Neural progenitor cell (in vitro differentiated cells): ENCODE data around the gene COL17A1. TPM values are rescaled to one million over a fixed set of nuclear protein-coding genes. Genes with fewer than 3 reads are reported as not detected.
A peak's percentile ranks its signal among the peaks of the same experiment; 100 is the strongest.

ENCODE experiments used
- DNase-seq: peaks from one replicate; pipeline ENCODE4 v3.0.0-alpha.2; 2016; ENCODE audit warnings: low spot score
- H2AFZ ChIP-seq: fragments of 200-600 bp; sonication (generic); replicated peaks from 2 replicates; pipeline ENCODE4 v1.6.1; 2016; ENCODE audit warnings: antibody characterized with exemption
- H3F3A ChIP-seq: fragments of 200-600 bp; sonication (generic); 2 replicates; pipeline ENCODE4 v1.6.1; 2016; ENCODE audit warnings: antibody characterized with exemption, low read depth
- H3K27ac ChIP-seq: fragments of 200-600 bp; sonication (generic); 2 replicates; pipeline ENCODE4 v1.5.1; 2016; ENCODE audit warnings: mild to moderate bottlenecking
- H3K27me3 ChIP-seq: fragments of 200-600 bp; sonication (generic); 2 replicates; pipeline ENCODE4 v1.6.1; 2016; ENCODE audit warnings: mild to moderate bottlenecking, moderate library complexity
- H3K36me3 ChIP-seq: fragments of 200-600 bp; sonication (generic); 2 replicates; pipeline ENCODE4 v1.5.1; 2016
- H3K4me1 ChIP-seq: fragments of 200-600 bp; sonication (generic); 2 replicates; pipeline ENCODE4 v1.6.1; 2016; ENCODE audit warnings: mixed run types
- H3K4me2 ChIP-seq: fragments of 200-600 bp; sonication (generic); 2 replicates; pipeline ENCODE4 v1.6.1; 2016
- H3K4me3 ChIP-seq: fragments of 200-600 bp; sonication (generic); 2 replicates; pipeline ENCODE4 v1.5.1; 2016
- H3K79me2 ChIP-seq: fragments of 200-600 bp; sonication (generic); 2 replicates; pipeline ENCODE4 v1.6.1; 2016; ENCODE audit warnings: low read depth
- H3K9ac ChIP-seq: fragments of 200-600 bp; sonication (generic); 2 replicates; pipeline ENCODE4 v1.6.1; 2016
- H3K9me3 ChIP-seq: fragments of 200-600 bp; sonication (generic); 2 replicates; pipeline ENCODE4 v1.5.1; 2016; ENCODE audit warnings: low read depth
- H4K20me1 ChIP-seq: fragments of 200-600 bp; sonication (generic); 2 replicates; pipeline ENCODE4 v1.6.1; 2016; ENCODE audit warnings: low read depth
- H3K27ac Mint-ChIP-seq: 3 replicates; pipeline ENCODE4 v1.8.0; 2021; ENCODE audit warnings: mixed read lengths
- H3K27me3 Mint-ChIP-seq: 2 replicates; pipeline ENCODE4 v1.8.0; 2022; ENCODE audit warnings: low read depth, mild to moderate bottlenecking, inconsistent platforms, moderate library complexity, mixed read lengths; ENCODE audit not compliant: insufficient read depth
- H3K36me3 Mint-ChIP-seq: 3 replicates; pipeline ENCODE4 v1.8.0; 2021; ENCODE audit warnings: mixed read lengths
- H3K4me1 Mint-ChIP-seq: 3 replicates; pipeline ENCODE4 v1.8.0; 2021; ENCODE audit warnings: mixed read lengths
- H3K4me3 Mint-ChIP-seq: 3 replicates; pipeline ENCODE4 v1.8.0; 2021; ENCODE audit warnings: mild to moderate bottlenecking, moderate library complexity, mixed read lengths
- H3K9me3 Mint-ChIP-seq: 3 replicates; pipeline ENCODE4 v1.8.0; 2020; ENCODE audit warnings: mixed read lengths
- EZH2 ChIP-seq: fragments of 200-600 bp; sonication (generic); IDR thresholded peaks from 2 replicates; pipeline ENCODE4 v1.6.1; 2017; ENCODE audit warnings: antibody characterized with exemption, mild to moderate bottlenecking, moderate library complexity
- EZH2phosphoT487 ChIP-seq: fragments of 200-600 bp; sonication (generic); IDR thresholded peaks from 2 replicates; pipeline ENCODE4 v1.6.1; 2017; ENCODE audit warnings: antibody characterized with exemption
- total RNA-seq: library from RNA; depleted of rRNA; stranded (reverse); fragments of >200 nt; gene quantifications from 2 replicates; pipeline ENCODE4 v1.2.3, GENCODE V29; 2015; ENCODE audit warnings: low replicate concordance
- TF ChIP-seq, protein P1 (sequence below): fragments of 200-600 bp; sonication (generic); IDR thresholded peaks from 2 replicates; pipeline ENCODE4 v1.5.1; 2017; ENCODE audit warnings: antibody characterized with exemption, mild to moderate bottlenecking

COL17A1 gene
- total RNA-seq, 1 donor from 2014 or later: 2.3 TPM

DNA sequence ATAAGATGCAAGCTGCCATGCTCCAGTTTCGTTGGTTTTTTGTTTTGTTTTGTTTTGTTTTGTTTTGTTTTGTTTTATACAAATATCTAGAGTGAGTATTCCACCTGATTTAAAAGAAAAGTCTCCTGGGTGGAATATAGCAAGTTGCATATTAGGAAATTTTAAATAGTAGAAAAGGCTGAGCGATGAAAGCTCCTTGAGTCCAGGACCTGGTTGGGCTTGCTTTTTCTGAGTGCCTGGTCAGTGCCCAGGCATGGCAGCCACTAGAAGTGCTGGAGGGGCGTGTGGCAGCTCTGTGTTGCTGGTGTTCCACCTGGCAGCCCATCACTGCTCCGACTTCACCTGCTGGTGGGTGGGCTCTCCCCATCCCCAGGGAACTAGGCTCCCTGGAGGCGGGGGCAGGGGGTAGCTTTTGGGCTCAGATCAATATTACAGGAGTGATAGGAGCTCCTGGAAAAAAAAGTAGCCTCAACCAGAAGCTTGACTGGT is 8.0 kb downstream of the COL17A1 start:
- Histone ChIP-seq H2AFZ (no peak overlapping the region), H3F3A (peaks cover 31% of the 10 kb centered on the region), H3K79me2 (no peaks in the 10 kb centered on the region), H3K9me3 (no peaks in the 10 kb centered on the region), H3K4me2 (peak overlapping the region; percentile 56), H3K4me1 (peaks cover 65% of the 10 kb centered on the region), H4K20me1 (no peaks in the 10 kb centered on the region), H3K27ac (peak overlapping the region; percentile 89), H3K36me3 (no peaks in the 10 kb centered on the region), H3K4me3 (no peak overlapping the region), H3K9ac (no peak overlapping the region), H3K27me3 (no peaks in the 10 kb centered on the region)
- Mint-ChIP-seq H3K4me3 (no peak overlapping the region), H3K9me3 (no peaks in the 10 kb centered on the region), H3K36me3 (no peaks in the 10 kb centered on the region), H3K27me3 (no peaks in the 10 kb centered on the region), H3K4me1 (peaks cover 11% of the 10 kb centered on the region), H3K27ac (no peak overlapping the region)
- TF ChIP-seq EZH2phosphoT487: no peak
- no peak for TF ChIP-seq EZH2
- TF ChIP-seq, protein P1, sequence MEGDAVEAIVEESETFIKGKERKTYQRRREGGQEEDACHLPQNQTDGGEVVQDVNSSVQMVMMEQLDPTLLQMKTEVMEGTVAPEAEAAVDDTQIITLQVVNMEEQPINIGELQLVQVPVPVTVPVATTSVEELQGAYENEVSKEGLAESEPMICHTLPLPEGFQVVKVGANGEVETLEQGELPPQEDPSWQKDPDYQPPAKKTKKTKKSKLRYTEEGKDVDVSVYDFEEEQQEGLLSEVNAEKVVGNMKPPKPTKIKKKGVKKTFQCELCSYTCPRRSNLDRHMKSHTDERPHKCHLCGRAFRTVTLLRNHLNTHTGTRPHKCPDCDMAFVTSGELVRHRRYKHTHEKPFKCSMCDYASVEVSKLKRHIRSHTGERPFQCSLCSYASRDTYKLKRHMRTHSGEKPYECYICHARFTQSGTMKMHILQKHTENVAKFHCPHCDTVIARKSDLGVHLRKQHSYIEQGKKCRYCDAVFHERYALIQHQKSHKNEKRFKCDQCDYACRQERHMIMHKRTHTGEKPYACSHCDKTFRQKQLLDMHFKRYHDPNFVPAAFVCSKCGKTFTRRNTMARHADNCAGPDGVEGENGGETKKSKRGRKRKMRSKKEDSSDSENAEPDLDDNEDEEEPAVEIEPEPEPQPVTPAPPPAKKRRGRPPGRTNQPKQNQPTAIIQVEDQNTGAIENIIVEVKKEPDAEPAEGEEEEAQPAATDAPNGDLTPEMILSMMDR: no peak
- no peak for DNase-seq

DNA sequence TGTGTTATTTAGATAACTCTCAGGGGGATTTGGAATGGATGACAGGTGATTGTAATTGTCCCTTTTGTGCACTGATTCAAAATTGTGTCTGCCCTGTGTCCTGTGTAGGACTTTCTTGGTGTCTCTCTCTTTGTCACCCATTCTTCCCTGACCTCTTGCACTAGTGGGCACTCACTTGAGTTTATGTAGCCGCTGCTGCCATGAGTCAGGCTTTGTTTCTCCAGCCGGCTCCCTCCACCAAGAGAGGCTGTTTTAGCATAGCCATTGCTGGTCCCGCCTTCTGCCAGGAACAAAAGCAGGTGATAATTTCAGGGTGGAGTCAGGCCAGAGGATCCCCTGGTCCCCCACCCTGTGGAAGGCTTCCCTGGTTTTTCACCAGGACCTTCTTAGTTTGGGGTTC is 8.4 kb downstream of the COL17A1 start:
- Histone ChIP-seq H2AFZ (no peak overlapping the region), H3K4me3 (peak overlapping the region; percentile 8), H3F3A (peaks cover 31% of the 10 kb centered on the region), H3K27ac (peak overlapping the region; percentile 89), H4K20me1 (no peaks in the 10 kb centered on the region), H3K9ac (no peak overlapping the region), H3K79me2 (no peaks in the 10 kb centered on the region), H3K36me3 (no peaks in the 10 kb centered on the region), H3K4me2 (peak overlapping the region; percentile 56), H3K4me1 (peaks cover 60% of the 10 kb centered on the region), H3K27me3 (no peaks in the 10 kb centered on the region), H3K9me3 (no peaks in the 10 kb centered on the region)
- Mint-ChIP-seq H3K27ac (no peak overlapping the region), H3K9me3 (no peaks in the 10 kb centered on the region), H3K36me3 (no peaks in the 10 kb centered on the region), H3K4me3 (no peak overlapping the region), H3K4me1 (peaks cover 11% of the 10 kb centered on the region), H3K27me3 (no peaks in the 10 kb centered on the region)
- peak; percentile 55 for DNase-seq
- TF ChIP-seq, protein P1: no peak
- TF ChIP-seq EZH2 (no peak), EZH2phosphoT487 (no peak)

DNA sequence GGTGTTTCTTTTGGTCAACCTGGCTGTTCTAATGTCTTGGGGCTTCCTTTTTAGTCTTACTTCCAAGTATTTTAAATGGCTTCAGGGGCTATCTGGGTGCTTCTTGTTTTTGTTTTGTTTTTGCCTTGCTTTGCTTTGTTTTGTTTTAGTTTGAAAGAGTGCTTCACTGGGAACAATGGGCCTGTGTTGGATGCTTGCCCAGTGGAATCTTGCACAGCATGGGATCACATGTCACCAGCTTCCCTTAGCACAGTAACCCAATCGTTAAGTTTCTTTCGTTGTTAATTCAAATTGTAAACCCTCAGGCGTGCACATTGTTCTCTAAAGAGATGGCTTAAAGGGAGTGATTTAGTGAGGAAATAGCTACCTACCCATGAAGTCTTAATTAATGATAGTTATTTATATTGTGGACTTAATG is 8.9 kb downstream of the COL17A1 start:
- Histone ChIP-seq H2AFZ (no peak overlapping the region), H3K9me3 (no peaks in the 10 kb centered on the region), H3K4me1 (peaks cover 55% of the 10 kb centered on the region), H3K4me2 (peak overlapping the region; percentile 56), H3K9ac (no peak overlapping the region), H4K20me1 (no peaks in the 10 kb centered on the region), H3F3A (peaks cover 31% of the 10 kb centered on the region), H3K4me3 (peak overlapping the region; percentile 8), H3K27ac (peak overlapping the region; percentile 89), H3K79me2 (no peaks in the 10 kb centered on the region), H3K36me3 (no peaks in the 10 kb centered on the region), H3K27me3 (no peaks in the 10 kb centered on the region)
- Mint-ChIP-seq H3K27me3 (no peaks in the 10 kb centered on the region), H3K27ac (no peak overlapping the region), H3K36me3 (no peaks in the 10 kb centered on the region), H3K4me3 (no peak overlapping the region), H3K4me1 (peaks cover 11% of the 10 kb centered on the region), H3K9me3 (no peaks in the 10 kb centered on the region)
- TF ChIP-seq EZH2phosphoT487: no peak
- no peak for TF ChIP-seq EZH2
- TF ChIP-seq, protein P1: no peak
- DNase-seq: peak; percentile 92
